NOMO-1 (cell line): ENCODE measurements around the gene ZNF433.
"Not testable (repeated sequence)": the region's sequence is repeated elsewhere in the genome, so short reads cannot be mapped to it uniquely, and the experiment has no call there.

ENCODE experiments used
- DNase-seq, 2 experiments: peaks; one replicate each; lab custom pipeline; 2025; ENCODE audit not compliant: unreplicated experiment in 2 of 2; lab: John Stamatoyannopoulos, UW

Gene ZNF433

DNA sequence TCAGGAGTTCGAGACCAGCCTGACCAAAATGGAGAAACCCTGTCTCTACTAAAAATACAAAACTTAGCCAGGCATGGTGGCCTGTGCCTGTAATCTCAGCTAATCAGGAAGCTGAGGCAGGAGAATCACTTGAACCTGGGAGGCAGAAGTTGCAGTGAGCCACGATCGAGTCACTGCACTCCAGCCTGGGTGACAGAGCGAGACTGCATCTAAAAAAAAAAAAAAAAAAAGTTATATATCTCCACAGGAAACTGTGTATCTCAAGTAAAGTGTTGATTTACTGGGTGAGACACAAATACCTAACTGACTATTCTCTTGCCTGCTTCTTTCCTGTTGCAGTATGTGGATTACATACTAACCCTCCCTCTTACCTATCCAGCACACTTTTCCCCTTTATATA, 43.6 kb downstream of the ZNF433 start:
- DNase-seq = not testable (repeated sequence)

DNA sequence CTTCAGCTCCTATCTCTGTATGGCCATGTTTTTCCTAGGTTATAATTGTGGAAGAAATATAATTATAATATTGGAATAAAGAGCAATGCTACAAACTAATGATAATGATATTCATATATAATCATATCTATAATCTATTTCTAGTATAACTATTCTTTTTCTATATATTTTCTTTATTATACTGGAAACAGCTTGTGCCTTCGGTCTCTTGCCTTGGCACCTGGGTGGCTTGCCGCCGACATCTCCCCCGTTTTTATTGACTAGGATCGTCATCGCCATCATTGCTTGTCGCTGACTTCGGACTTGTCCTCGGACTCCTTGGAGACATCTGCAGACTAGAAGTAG, 46.4 kb downstream of the ZNF433 start:
- DNase-seq = no peak

DNA sequence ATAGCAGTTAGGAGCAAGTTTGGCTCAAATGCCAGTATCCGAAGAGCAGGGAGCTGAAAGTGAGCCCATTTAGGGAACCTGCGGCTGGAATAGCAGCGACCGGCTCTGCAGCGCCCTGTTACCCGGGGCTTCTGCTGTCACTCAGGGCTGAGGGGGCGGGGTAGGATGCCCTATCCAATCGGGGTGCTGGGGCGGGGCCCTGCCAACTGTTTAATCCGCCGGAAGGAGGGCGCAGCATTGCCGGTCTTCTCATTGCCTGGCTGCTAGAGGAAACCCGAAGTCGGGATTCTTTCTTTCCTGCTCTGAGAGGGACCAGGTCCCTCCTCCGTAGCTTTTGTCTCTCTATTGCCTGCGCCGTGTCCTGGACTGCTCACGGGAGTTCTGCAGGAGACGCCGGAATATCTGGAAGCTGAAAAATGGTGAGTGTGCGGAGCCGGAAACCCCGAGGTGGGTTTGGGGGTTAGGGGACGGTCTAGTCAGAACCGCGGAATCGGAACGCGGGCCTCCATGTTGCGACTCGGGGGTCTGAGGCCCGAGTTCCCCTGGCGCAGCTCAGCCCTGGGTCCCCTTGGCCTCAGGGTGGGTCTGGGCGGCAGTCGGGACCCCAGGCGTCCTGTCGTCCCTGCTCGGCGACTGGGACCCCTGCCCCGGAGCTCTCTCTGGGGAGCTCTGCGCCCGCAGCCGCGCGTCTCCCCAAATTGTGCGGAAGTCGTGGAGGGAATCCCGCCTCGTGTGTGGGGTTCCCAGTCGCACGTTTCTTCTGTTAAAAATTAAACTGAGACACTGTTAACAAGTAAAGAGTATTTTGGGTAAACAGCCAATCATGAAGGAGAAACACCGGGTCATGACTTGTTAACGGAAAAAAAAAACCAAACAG, 47.8 kb downstream of the ZNF433 start:
- DNase-seq = peak; percentile 94 to 95

DNA sequence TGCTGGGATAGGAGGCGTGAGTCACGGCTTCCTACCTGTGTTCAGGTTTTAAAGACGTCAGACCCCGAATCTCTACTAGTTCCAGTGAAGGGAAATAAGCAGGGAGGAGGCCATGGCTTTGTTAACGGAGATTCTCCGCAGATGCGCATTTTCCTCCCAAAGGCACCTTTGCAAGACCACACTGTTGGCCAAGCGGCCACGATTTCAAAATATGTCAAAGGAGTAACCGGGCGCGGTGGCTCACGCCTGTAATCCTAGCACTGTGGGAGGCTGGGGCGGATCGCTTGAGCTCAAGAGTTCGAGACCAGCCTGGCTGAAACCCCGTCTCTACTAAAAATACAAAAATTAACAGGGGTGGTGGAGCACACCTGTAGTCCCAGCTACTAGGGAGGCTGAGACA, 48.7 kb downstream of the ZNF433 start:
- DNase-seq = no peak

DNA sequence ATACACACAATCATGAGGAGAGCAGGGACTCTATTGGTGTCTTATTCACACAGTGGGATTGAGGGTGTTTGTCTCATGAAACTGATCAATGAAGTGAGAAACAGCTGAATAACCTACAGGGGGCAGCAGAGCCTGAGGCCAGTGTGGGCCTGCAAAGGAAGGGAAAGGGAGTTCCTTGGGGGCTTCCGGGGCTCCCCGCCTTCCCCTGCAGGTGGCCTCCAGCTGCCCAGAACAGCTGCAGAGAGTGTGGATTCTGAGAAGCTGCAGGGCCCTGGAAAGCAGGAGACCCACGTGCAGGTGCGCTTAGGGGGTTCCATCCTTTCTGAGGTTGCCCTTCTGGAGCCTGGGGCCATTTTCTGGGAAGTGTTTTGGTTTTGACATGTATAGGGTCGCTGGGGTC, 50.5 kb downstream of the ZNF433 start:
- no peak for DNase-seq

DNA sequence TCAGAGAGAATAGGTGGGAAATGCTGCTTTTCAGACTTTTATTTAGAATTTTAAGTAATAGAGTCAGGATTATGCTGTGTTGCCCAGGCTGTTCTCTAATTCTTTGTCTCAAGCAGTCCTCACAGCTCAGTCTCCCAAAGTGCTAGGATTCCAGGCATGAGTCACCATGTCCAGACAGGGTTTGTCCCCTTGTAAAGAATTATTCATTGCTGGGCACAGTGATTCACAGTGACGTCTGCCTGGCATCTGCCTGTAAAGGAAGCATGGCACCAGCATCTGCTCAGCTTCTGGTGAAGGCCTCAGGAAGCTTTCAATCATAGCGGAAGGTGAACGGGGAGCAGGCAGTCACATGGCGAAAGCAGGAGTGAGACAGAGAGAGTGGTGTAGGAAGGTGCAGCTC, 53.0 kb downstream of the ZNF433 start:
- DNase-seq = no peak

DNA sequence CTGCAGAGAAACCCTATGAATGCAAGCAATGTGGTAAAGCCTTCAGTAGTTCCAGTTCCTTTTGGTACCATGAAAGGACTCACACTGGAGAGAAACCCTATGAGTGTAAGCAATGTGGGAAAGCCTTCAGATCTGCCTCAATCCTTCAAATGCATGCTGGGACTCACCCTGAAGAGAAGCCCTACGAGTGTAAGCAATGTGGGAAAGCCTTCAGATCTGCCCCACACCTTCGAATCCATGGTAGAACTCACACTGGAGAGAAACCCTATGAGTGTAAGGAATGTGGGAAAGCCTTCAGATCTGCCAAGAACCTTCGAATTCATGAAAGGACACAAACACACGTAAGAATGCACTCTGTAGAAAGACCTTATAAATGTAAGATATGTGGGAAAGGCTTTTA, 56.0 kb downstream of the ZNF433 start:
- DNase-seq = no peak

DNA sequence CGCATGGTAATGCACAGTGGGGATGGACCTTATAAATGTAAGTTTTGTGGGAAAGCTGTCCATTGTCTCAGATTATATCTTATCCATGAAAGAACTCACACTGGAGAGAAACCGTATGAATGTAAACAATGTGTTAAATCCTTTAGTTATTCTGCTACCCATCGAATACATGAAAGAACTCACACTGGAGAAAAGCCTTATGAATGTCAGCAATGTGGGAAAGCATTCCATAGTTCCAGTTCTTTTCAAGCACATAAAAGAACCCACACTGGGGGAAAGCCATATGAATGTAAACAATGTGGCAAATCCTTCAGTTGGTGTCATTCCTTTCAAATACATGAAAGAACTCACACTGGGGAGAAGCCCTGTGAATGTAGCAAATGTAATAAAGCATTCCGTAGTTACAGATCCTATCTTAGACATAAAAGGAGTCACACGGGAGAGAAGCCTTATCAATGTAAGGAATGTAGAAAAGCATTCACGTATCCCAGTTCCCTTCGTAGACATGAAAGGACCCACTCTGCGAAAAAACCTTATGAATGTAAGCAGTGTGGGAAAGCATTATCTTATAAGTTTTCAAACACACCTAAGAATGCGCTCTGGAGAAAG, 56.9 kb downstream of the ZNF433 start:
- DNase-seq = no peak

DNA sequence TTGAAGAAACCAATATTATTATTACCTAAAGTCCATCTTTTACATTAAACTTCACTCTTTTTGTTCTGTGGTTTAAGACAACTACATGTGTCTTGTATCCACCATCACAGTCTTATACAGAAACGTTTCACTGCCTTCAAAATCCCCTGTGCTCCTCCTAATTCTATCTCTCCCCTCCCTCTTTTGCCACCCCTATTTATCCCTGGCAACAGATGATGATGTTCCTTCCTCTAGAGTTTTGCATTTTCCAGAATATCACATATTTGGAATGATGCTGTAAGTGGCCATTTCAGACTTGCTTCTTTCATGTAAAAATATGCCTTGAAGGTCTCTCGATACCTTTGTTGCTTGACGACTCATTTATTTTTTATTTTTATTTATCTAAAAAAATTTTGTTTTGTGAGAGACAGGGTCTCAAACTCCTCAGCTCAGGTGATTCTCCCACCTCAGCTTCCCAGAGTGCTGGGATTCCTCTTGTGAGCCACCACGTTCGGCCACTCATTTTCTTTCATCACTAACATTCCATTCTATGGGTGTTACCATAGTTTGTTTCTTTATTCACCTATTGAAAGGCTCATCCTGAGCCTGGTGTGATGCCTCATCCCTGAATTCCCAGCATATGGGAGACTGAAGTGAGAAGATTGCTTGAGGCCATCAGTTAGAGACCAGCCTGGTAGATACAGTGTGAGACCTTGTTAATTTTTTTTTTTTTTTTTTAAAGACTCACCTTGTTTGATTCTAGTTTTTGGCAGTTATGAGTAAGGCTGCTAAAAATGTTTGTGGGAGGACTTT, 62.3 kb downstream of the ZNF433 start:
- no peak for DNase-seq

DNA sequence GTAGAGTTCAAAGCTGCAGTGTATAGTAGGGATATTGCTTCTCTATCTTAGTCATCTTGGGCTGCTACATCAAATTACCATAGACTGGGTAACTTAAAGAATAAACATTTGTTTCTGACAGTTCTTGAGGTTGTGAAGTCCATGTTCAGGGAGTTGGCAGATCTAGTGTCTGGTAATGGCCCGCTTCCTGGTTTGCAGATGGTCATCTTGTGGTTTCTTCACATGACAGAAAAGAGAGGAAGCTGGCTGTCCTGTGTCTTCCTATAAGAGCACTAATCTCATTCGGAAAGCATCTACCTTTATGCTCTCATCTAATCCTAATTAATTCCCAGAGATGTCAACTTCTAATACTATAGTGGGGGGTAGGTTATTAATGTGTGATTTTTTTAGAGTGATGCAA, 64.4 kb downstream of the ZNF433 start:
- DNase-seq = no peak

DNA sequence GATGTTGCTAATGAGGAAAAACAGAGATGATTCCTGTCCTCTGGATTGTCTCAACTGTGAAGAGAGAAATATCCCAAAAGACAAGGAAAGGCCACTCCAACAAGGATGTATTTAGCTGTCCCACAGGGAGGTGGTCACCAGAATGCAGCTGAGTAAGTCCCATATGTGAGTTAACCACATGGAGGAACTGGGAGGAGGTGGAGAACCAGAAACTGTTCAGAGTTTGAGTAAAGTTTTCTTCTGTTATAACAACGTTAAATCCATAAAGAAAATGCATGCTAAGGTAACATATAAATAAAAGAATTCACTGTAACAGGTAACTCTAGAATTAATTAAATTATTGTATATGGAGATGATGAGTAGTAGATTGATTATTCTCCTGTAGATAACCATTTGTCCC, 65.3 kb downstream of the ZNF433 start:
- DNase-seq = no peak

DNA sequence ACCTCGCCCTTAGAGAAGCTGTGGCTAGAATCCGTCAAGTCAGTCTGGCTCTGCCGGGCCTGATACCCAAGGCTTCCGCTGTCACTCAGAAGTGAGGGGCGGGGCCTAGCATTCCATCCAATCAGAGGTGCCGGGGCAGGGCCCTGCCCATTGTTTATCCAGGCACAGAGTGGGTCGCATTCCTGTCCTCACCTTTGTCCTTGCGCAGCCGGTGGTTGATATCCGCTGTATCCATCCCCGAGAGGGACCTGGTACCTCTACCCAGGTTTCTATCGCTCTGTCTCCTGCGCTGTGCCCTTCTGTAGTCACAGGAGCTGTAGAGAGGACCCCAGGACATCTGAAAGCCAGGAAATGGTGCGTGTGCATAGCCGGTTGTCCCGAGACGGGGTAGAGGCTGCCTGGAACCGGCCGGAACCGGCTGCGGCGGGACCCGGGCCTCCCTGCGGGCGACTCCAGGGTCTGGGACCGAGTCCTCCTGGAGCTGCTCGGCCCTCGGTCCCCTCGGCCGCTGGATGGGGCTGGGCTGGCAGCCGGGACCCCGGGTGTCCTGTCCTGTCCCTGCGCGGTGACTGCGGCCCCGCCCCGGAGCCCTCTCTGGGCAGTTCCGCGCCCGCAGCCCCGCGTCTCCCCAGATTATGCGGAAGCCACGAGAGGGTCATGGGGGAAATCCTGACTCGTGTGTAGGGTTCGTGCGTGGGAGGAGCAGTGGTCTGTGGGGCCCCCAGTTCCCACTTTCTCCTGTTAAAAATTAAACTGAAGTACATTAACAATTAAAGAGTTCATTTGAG, 70.4 kb downstream of the ZNF433 start, which contains the start of gene ZNF763:
TSS of gene ZNF763 (plus strand) at position 183 of the 788 bp plus-strand sequence. CDS start at position 352, 169 bp downstream.
- peak; percentile 71 to 82 for DNase-seq
